ENCODE measurements around the gene STBD1. TPM values are rescaled to one million over a fixed set of nuclear protein-coding genes. Genes with fewer than 3 reads are reported as not detected.
"Not testable (repeated sequence)": the region's sequence is repeated elsewhere in the genome, so short reads cannot be mapped to it uniquely, and the experiment has no call there.

Gene STBD1
- total RNA-seq, 1 donor from 2014 or later: 12.9 TPM

- H3K27me3 Mint-ChIP-seq (ENCODE audit: low read depth): peaks cover 7% of the 10 kb centered on the region
- no peak overlapping the region for H3K4me3 Mint-ChIP-seq (ENCODE audit: unreplicated experiment)
- H3K9me3 Mint-ChIP-seq (ENCODE audit: low read depth): no peaks in the 10 kb centered on the region
- H3K4me1 Mint-ChIP-seq (ENCODE audit: low read depth): peaks cover 21% of the 10 kb centered on the region
- TF ChIP-seq CTCF (IDR thresholded peaks at IDR 0.05): no peak
- no peak for DNase-seq (ENCODE audit: low spot score)
- H3K27ac Mint-ChIP-seq (ENCODE audit: unreplicated experiment): peak overlapping the region; percentile 82
- no peaks in the 10 kb centered on the region for H3K36me3 Mint-ChIP-seq (ENCODE audit: low read depth)
Measured at GRCh38 chr4:76341063-76341462, 34.5 kb downstream of the STBD1 start.

GRCh38 chr4:76342191-76342590 lies 35.7 kb downstream of the STBD1 start:
- Mint-ChIP-seq H3K9me3 (ENCODE audit: low read depth) (no peaks in the 10 kb centered on the region), H3K36me3 (ENCODE audit: low read depth) (no peaks in the 10 kb centered on the region), H3K27me3 (ENCODE audit: low read depth) (peaks cover 7% of the 10 kb centered on the region), H3K4me1 (ENCODE audit: low read depth) (peaks cover 21% of the 10 kb centered on the region), H3K4me3 (ENCODE audit: unreplicated experiment) (no peak overlapping the region), H3K27ac (ENCODE audit: unreplicated experiment) (no peak overlapping the region)
- no peak for DNase-seq (ENCODE audit: low spot score)
- TF ChIP-seq CTCF (IDR thresholded peaks at IDR 0.05): no peak

GRCh38 chr4:76342803-76343202 lies 36.3 kb downstream of the STBD1 start:
- peaks cover 7% of the 10 kb centered on the region for H3K27me3 Mint-ChIP-seq (ENCODE audit: low read depth)
- H3K4me3 Mint-ChIP-seq (ENCODE audit: unreplicated experiment): no peak overlapping the region
- H3K27ac Mint-ChIP-seq (ENCODE audit: unreplicated experiment): no peak overlapping the region
- peaks cover 21% of the 10 kb centered on the region for H3K4me1 Mint-ChIP-seq (ENCODE audit: low read depth)
- no peaks in the 10 kb centered on the region for H3K9me3 Mint-ChIP-seq (ENCODE audit: low read depth)
- peaks cover 2% of the 10 kb centered on the region for H3K36me3 Mint-ChIP-seq (ENCODE audit: low read depth)
- TF ChIP-seq CTCF (IDR thresholded peaks at IDR 0.05): no peak
- no peak for DNase-seq (ENCODE audit: low spot score)

DNA sequence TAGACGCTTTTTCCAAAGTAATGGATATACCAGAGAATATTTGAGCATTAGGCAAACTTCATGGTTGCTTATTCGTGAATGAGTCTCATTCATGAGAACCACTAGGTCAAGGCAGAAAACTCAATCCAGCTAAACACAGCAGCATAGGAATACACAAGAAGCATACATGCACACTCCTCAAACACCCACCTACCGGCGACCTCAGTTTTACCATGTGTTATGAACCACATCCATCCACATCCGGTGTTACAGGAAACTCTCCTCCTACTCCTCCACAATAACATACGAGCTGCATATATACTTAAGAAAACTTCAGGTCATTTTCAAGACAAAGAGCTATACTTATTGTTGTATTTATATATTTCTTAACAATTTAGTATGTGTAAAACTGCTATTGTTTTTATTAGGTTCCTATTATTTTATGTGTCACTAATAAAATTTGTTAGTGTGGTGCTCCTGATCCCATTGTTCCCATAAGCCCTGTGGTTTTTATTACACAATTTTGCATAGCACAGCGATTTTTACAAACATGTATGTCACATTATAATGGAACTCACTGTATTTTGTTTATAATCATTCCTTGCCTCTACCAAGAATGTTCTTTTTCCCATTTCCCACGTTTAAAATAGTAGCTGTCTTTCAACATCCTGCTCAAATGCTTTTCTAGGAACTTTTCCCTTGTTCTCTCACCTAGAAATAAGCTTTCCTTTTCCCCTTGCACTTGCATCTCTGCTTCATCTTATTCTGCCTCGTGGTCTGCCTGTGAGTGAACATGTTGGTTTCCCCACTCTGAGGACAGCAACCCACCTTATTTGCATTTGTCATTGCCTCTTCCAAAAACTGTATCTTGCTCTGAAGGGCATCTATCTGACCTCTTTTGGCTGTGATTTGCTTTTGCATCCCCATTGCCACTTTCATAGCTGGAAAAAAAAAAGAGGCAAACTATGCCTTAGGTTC lies 48.3 kb downstream of the STBD1 start:
- peaks cover 5% of the 10 kb centered on the region for H3K36me3 Mint-ChIP-seq (ENCODE audit: low read depth)
- peak overlapping the region; percentile 35 for H3K27ac Mint-ChIP-seq (ENCODE audit: unreplicated experiment)
- H3K9me3 Mint-ChIP-seq (ENCODE audit: low read depth): peaks cover 7% of the 10 kb centered on the region
- no peak for TF ChIP-seq CTCF (IDR thresholded peaks at IDR 0.05)
- DNase-seq (ENCODE audit: low spot score): no peak
- peaks cover 11% of the 10 kb centered on the region for H3K4me1 Mint-ChIP-seq (ENCODE audit: low read depth)
- no peak overlapping the region for H3K4me3 Mint-ChIP-seq (ENCODE audit: unreplicated experiment)
- peaks cover 19% of the 10 kb centered on the region for H3K27me3 Mint-ChIP-seq (ENCODE audit: low read depth)

DNA sequence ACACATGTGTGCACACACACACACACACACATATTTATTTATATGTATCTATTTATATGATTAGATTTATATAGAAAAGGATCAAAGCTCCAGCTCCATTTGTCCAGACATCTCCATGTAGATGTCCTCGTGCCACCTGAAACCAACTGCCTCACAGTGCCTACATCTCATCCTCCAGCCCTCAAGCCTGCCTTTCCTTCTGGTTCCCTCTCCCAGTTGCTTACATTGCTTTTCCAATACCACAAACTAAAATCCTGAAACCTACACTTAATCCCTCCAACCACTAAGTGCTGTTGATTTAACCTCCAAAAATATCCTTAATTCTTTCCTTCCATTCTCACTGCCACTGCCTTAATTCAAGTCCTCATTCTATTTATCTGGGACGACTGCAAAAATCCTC lies 51.4 kb downstream of the STBD1 start:
- peaks cover 16% of the 10 kb centered on the region for H3K27me3 Mint-ChIP-seq (ENCODE audit: low read depth)
- no peak for TF ChIP-seq CTCF (IDR thresholded peaks at IDR 0.05)
- no peak for DNase-seq (ENCODE audit: low spot score)
- peaks cover 11% of the 10 kb centered on the region for H3K4me1 Mint-ChIP-seq (ENCODE audit: low read depth)
- no peak overlapping the region for H3K4me3 Mint-ChIP-seq (ENCODE audit: unreplicated experiment)
- H3K27ac Mint-ChIP-seq (ENCODE audit: unreplicated experiment): no peak overlapping the region
- H3K36me3 Mint-ChIP-seq (ENCODE audit: low read depth): peaks cover 5% of the 10 kb centered on the region
- H3K9me3 Mint-ChIP-seq (ENCODE audit: low read depth): peaks cover 7% of the 10 kb centered on the region

DNA sequence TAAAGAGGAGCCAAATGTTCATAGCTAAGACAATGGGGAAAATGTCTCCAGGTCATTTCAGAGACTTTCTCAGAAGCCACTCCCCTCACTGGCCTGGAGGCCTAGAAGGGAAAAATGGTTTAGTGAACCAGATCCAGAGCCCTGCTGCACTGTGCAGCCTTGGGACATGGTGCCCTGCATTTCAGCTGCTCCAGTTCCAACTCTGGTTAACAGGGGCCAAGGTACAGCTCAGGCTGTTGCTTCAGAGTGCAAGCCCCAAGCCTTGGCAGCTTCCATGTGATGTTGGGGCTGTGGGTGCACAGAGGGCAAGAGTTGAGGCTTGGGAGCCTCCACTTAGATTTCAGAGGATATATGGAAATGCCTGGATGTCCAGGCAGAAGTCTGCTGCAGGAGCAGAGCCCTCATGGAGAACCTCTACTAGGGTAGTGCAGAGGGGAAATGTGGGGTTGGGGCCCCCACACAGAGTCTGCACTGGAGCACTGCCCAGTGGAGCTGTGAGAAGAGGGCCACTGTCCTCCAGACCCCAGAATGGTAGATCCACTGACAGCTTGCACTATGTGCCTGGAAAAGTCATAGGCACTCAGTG lies 53.4 kb downstream of the STBD1 start:
- H3K27me3 Mint-ChIP-seq (ENCODE audit: low read depth): peaks cover 12% of the 10 kb centered on the region
- H3K4me1 Mint-ChIP-seq (ENCODE audit: low read depth): peaks cover 15% of the 10 kb centered on the region
- not testable (repeated sequence) for H3K27ac Mint-ChIP-seq (ENCODE audit: unreplicated experiment); H3K9me3 Mint-ChIP-seq (ENCODE audit: low read depth); H3K36me3 Mint-ChIP-seq (ENCODE audit: low read depth); DNase-seq (ENCODE audit: low spot score); H3K4me3 Mint-ChIP-seq (ENCODE audit: unreplicated experiment)

Measured in chondrocyte (in vitro differentiated cells).